ENCODE data around the gene PLBD2. TPM values are rescaled to one million over a fixed set of nuclear protein-coding genes. Genes with fewer than 3 reads are reported as not detected.
A peak's percentile ranks its signal among the peaks of the same experiment; 100 is the strongest.

PLBD2 gene, protein sequence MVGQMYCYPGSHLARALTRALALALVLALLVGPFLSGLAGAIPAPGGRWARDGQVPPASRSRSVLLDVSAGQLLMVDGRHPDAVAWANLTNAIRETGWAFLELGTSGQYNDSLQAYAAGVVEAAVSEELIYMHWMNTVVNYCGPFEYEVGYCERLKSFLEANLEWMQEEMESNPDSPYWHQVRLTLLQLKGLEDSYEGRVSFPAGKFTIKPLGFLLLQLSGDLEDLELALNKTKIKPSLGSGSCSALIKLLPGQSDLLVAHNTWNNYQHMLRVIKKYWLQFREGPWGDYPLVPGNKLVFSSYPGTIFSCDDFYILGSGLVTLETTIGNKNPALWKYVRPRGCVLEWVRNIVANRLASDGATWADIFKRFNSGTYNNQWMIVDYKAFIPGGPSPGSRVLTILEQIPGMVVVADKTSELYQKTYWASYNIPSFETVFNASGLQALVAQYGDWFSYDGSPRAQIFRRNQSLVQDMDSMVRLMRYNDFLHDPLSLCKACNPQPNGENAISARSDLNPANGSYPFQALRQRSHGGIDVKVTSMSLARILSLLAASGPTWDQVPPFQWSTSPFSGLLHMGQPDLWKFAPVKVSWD
- total RNA-seq, result 40.2 TPM
- long read RNA-seq, full-length matches to known transcripts, result 74 of 85 reads
- long read RNA-seq, partial matches to known transcripts, result 9 of 85 reads
- long read RNA-seq, other reads (novel, unspliced or antisense), result 2 of 85 reads

DNA sequence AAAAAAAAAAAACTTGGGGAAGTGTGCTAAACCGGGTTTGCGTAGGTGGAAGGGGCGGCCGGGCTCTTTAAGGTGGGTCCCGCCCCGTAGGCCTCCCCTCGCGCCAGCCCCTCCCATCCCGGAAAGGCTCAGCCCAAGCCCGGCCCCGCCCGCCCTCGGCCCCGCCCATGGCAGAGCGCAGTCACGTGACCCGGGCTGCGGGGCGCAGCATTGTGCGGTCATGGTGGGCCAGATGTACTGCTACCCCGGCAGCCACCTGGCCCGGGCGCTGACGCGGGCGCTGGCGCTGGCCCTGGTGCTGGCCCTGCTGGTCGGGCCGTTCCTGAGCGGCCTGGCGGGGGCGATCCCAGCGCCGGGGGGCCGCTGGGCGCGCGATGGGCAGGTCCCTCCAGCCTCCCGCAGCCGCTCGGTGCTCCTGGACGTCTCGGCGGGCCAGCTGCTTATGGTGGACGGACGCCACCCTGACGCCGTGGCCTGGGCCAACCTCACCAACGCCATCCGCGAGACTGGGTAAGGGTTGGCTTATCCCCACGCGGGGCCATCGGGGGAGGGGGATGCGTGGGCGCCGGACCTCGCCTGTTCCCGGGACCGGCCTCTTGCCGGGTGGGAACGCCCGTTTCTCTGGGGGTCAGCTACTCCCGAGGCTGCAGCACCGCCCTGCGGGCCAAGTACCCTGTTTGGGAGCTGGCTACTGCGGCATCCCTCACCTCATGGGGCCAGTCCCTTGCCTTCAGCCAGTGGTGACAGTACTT lies at the start of gene PLBD2:
Gene PLBD2 (plus strand): TSS at position 207 of the 752 bp plus-strand sequence. CDS start 14 bp downstream, at position 221.
- intact Hi-C loops (cut with DNase I), result no loop called here
- DNase-seq, result peak; percentile 97
- ATAC-seq (ENCODE audit: poor library complexity), result peak; percentile 98

DNA sequence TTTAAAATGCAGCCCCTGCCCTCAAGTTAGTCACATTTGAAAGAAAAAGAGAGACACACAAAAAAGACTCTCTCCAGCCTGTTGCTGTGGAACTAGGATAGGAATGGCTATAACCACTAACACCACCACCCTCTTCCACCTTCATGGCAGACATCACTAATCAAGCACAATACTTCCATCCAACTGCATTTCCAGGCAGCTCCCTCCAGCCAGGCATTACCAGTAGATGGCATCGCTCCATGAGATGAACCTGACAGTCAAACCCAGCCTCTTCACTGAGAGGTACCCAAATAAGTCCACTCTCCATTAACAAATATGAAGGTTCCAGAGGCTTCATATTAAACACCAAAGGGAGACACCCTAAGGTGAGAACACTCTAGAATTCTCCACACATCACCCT lies 47.9 kb upstream of the PLBD2 start:
- ATAC-seq (ENCODE audit: poor library complexity), result no peak
- DNase-seq, result no peak
- intact Hi-C loops (cut with DNase I), result loop anchor here (5.0 to 10.0 kb wide), 2 partner anchors 112 to 604 kb away; partner anchors contain the start of gene SDSL

DNA sequence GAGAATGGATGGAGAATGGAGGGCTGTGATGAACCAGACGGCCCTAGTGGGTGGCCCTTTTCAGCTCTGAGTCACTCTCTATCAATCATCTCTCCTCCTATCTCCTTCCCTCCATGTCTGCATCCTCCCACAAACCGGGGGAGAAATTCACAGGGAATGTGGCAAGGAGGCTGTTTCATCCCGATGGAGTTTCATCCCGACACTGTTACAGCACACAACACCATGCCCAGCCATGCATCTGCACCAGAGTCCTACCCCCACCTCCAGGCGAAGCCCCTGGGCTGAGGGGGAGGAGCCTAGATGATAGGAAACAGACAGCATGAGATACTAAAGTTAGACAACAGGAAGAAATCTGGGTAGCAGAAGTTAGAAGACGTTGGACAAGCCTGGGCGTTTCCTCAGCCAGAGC lies 44.3 kb upstream of the PLBD2 start:
- intact Hi-C loops (cut with DNase I), result loop anchor here (5.0 to 10.0 kb wide), 2 partner anchors 108 to 601 kb away; partner anchors contain the start of gene SDSL
- no peak for ATAC-seq (ENCODE audit: poor library complexity)

DNA sequence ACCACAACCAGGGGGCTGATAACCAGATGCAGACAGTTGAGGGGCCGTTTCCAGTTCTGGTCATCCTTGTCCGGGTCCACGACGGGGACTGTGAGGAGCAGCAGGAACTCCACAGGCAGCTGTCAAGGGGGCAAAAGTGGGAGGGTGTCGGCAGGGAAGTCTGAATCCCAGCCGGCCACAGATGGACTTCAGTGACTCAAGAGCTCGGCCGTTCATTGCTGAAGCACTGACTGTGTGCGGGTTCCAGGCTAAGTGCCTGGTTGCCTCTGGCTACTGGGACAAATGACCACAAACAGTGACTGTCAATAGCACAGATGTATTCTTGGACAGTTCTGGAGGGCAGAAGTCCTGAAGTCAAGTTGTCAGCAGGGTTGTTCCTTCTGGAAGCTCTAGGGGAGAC lies 43.0 kb upstream of the PLBD2 start:
- intact Hi-C loops (cut with DNase I), result loop anchor here (10.0 kb wide), 1 partner anchor 599 kb away; no protein-coding TSS in a partner anchor

More for the DNA sequence above, 44.3 kb upstream of the PLBD2 start:
- DNase-seq, result no peak

DNA sequence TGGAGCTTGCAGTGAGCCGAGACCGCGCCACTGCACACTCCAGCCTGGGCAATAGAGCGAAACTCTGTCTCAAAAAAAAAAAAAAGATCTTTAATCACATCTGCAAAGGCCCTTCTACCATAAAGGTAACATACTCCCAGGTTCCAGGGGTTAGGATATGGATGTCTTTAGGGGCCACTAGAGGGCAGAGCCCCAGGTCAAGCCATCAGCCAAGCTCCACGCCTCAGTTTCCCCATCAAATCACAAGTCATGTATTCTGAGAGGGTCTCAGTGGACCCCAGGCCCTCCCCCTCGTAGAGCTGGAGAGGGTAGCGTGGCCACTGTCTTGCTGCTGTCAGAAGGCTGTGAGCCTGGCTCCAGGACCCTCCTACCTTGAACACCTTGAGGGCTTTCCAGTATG lies 42.2 kb upstream of the PLBD2 start:
- ATAC-seq (ENCODE audit: poor library complexity) (no peak), DNase-seq (no peak)
- intact Hi-C loops (cut with DNase I), result loop anchor here (10.0 kb wide), 1 partner anchor 599 kb away; no protein-coding TSS in a partner anchor

More for the DNA sequence above, 43.0 kb upstream of the PLBD2 start:
- no peak for DNase-seq
- no peak for ATAC-seq (ENCODE audit: poor library complexity)

DNA sequence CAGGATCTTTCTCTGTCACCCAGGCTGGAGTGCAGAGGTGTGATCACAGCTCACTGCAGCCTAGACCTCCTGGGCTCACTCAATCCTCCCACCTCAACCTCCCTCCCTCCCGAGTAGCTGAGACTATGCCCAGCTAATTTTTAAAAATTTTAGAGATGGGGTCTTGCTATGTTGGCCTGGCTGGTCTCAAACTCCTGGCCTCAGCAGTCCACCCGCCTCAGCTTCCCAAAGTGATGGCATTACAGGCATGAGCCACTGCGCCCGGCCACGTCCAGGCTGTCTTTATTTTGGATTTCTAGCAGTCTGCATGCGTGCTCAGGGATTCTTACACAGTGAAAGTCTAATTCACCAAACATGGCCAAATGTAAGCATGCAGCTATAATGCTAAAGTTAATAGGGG lies 41.3 kb upstream of the PLBD2 start:
- DNase-seq, result no peak
- ATAC-seq (ENCODE audit: poor library complexity), result no peak
- intact Hi-C loops (cut with DNase I), result loop anchor here (10.0 kb wide), 1 partner anchor 598 kb away; no protein-coding TSS in a partner anchor

DNA sequence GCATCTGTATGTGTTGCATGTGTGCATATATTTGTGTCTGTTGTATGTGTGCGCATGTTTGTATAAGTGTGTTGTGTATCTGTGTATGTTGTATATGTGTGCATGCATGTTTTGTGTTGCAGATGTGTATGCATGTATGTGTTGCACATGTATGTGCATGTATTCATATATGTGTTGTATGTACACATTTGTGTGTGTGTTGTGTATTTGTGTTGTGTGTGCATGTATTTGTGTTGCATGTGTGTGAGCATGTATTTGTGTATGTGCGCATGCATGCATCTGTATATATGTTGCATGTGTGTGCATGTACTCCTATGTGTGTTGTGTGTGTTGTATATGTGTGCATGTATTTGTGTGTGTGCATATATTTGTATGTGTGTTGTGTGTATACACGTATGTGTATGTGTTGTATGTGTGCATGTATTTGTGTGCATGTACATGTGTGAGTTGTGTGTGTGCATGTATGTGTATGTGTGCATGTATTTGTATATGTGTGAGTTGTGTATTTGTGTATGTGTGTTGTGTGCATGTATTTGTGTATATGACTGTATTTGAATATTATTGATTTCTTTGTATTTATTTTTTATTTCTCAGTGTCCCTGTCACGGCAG lies 40.2 kb upstream of the PLBD2 start:
- no peak for ATAC-seq (ENCODE audit: poor library complexity)
- intact Hi-C loops (cut with DNase I), result loop anchor here (10.0 kb wide), 1 partner anchor 597 kb away; no protein-coding TSS in a partner anchor
- DNase-seq, result no peak

DNA sequence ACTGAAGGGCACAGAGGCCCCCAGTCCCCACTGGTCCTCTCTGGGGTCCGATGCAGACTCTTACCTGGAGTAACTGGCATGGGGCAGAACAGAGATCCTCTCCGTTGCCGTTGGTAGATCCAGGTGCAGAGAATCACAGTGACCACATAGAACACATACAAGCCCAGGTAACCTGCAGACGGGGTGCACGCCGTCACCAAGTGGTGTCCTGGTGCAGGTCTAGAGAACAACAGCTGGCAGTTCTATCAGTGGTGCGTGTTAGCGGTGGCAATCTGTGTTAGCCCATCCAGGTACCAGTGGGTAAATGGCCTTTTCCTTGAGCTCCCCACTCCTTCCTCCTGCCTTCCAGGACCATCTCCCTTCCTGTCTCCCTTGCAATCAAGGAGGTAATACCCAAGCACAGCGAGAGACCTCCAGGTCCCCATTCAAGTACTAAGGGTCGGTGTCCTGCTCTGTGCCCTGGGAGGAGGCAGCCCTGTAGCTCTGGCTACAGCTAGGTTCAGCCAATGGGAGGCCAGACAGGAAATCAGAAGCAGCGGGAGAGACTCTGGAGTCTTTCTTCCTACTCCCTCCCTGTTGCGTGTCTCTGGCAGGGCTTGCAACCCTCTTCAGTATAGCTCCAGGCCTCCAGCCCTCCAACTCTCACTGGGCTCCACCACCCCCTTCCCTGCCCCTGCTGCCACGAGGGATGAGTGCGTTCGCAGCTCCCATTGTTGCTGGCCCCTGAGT lies 39.3 kb upstream of the PLBD2 start:
- ATAC-seq (ENCODE audit: poor library complexity) (no peak), DNase-seq (no peak)
- intact Hi-C loops (cut with DNase I), result loop anchor here (10.0 kb wide), 1 partner anchor 596 kb away; no protein-coding TSS in a partner anchor

DNA sequence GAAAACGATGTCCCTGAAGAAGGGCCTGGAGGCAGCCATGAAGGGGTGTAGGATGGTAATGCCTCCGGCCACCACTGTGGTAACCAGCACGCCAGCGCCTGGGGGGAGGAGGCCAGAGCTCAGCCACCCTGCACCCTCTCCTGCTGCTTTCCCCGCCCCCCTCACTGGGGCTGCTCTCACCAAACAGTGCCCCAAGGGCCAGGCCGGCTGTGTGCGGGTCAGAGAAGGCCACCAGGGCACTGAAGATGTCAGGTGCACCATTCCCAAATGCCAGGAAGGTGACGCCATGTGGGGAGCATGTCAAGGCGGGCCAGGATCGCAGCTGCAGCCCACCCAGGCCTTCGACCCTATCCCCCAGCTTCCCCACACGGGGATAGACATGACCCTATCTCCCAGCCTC lies 38.0 kb upstream of the PLBD2 start:
- DNase-seq (no peak), ATAC-seq (ENCODE audit: poor library complexity) (no peak)
- intact Hi-C loops (cut with DNase I), result no loop called here

DNA sequence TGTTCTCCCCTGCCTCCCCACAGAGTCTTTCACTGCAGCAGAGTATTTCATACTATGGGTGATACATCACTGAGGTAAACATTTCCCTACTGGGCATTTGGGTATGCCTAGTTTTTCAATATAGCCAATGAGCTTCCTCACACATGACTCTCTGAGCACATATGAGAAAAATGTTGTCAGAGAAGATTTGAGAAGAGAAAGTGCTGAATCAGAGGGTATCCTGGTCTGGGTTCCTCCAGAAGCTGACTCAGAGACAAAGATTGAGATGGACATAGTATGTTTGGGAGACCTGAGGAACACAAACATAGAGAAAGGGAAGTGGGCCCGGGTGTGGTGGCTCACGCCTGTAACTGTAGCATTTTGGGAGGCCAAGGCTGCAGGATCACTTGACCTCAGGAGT lies 36.0 kb upstream of the PLBD2 start:
- intact Hi-C loops (cut with DNase I), result no loop called here

DNA sequence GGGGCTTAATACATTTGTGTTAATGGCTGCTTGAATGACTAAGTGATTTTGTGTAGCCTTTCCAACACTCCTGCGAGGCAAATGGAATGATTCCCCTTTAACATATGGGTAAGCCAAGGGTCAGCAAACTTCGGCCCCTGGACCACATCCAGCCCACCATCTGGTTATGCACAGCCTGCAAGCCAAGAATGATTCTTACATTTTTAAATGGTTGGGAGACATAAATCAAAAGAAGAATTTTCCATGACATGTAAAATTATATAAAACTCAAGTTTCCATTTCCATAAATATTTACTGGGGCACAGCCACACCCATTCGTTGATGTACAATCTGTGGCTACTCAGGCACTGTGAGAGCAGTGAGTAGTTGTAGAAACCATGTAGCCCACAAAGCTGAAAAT lies 32.5 kb upstream of the PLBD2 start:
- DNase-seq, result peak; percentile 80
- ATAC-seq (ENCODE audit: poor library complexity), result peak; percentile 77
- intact Hi-C loops (cut with DNase I), result no loop called here

More for the DNA sequence above, 36.0 kb upstream of the PLBD2 start:
- DNase-seq (no peak), ATAC-seq (ENCODE audit: poor library complexity) (no peak)

DNA sequence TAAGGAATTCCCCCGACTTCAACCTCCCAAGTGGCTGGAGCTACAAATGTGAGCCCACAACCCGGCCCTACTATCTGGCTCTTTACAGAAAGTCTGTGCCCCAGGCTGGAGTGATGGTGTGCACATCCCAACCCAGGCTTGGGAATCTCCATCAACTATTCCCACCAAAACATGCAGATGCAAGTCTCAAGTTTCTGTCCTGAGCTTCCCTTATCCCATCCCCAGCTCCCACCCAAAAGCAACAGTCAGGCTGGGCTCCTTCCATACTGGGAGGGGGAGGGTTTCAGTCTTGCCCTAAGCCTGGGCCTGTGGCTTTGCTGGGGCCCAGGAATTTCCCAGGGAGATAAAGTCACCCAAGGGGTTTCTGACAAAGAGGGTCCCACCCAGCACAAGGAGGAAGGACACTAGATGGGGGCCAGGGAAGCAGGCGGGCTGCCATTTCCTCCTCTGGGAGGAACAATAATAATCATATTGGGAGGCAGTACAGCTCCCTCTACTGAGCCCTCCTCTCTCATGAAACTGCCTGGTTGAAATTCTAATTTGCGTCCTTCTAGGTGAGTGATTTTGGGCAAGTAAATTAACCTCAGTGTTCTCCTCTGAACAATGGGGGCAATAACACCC lies 31.5 kb upstream of the PLBD2 start:
- intact Hi-C loops (cut with DNase I), result no loop called here
- DNase-seq (no peak), ATAC-seq (ENCODE audit: poor library complexity) (peak; percentile 43)

DNA sequence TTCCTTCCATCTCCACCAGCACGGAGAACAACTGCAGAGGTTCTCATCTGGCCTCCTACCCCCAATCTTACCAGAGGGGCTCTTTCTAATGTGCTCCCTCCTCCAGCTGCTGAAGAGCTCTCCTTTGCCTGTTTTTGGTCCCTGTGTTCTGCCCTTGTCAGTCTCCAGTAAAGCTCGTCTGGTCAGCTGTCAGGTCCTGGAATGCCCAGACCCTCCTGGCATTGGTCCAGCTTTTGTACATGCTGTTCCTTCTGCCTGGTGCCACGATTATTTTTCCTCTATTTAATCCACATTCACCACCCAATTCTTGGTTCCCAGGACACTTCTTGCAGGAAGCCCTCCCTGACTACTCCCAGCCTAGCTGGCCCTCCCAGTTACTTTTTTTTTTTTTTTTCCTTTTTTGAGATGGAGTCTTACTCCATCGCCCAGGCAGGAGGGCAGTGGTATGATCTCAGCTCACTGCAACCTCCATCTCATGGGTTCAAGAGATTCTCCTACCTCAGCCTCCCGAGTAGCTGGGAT lies 30.0 kb upstream of the PLBD2 start:
- DNase-seq (no peak), ATAC-seq (ENCODE audit: poor library complexity) (no peak)
- intact Hi-C loops (cut with DNase I), result no loop called here

DNA sequence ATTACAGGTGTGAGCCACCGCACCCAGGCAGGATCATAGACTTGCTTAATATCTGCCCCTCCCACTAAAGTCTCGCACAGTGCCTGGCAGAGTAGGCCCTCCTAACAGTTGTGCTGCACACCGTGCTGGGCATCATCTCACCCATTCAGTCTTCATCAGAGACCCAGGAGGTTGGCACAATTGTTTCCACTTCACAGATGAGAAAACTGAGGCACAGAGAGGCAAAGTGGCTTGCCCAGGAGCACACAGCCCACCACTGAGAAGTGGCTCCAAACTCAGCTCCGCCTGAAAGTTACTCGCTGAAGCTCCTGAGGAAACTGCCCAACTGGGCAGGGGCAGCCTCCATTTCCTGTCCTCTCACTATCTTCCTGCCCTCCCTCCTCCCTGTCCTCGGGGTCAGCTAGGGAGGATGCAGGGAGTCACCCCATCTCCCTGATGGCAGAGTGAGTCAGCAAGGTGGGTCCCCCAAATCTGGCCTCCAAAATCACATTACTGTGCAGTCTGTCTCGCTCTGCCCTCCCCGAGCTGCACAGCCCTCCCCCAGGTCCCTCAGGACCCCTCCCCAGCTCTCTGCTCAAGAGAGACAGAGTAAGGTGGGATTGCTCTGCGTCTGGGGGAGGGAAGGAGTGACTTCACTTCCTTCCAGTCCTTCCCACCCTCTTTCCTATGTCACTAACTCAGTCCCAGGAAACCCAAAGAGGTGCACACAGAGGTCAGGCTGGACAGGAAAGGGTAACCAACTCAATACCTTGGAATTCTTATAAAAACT lies 29.2 kb upstream of the PLBD2 start:
- no peak for ATAC-seq (ENCODE audit: poor library complexity)
- intact Hi-C loops (cut with DNase I), result no loop called here
- DNase-seq, result no peak

DNA sequence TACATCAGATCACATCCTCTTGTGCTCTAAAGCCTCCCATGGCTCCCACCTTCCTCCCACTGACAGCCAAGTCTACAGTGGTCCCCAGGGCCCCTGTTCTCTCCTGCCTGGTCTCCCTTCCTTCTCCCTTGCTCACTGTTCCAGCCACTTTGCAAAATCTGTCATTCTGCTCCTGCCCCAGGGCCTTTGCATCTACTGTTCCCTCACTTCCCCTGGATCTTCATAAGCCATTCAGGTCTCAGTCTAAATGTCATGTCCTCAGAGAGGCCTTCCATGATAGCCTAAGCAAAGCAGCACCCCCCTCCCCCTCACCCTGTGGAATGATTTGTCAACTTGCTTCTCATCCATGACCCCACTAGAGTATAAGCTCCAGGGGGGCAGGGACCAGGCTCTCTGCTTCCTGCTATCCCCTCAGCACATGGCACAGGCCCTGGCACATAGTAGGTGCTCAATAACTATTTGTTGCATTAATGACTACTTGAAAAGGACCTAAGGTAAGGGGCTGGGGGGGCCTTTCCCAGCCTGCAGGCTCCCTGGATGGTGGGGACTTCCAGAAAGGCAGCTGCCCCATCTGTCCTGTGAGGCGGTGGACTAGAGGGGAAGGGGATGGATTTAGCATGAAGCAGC lies 28.5 kb upstream of the PLBD2 start:
- ATAC-seq (ENCODE audit: poor library complexity) (no peak), DNase-seq (no peak)
- intact Hi-C loops (cut with DNase I), result no loop called here

DNA sequence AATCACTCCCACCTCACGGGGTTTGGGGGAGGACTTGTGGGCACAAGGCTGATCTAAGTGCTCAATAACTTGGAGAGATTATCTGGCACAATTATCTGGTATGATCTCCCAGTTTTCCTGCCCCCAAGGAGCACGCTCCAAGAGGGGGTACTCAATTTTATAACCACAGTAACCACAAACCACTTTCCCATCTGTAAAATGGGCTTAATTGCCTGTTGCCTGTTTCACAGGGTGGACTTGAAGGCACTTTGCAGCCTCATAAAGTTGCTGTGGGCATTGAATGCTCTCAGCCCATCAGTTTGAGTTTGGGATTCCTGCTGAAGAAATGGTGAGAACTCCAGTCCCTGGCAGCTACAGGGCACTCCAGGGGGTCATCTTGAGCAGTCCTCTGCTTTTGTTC lies 27.9 kb upstream of the PLBD2 start:
- ATAC-seq (ENCODE audit: poor library complexity), result no peak
- no peak for DNase-seq
- intact Hi-C loops (cut with DNase I), result no loop called here
